Left renal cortex interstitium (tissue), 4 donors: ENCODE results near the gene SPSB1. TPM values are rescaled to one million over a fixed set of nuclear protein-coding genes. Genes with fewer than 3 reads are reported as not detected.

Experiments
- DNase-seq, 4 donors: peaks; one replicate each; pipeline ENCODE4 v3.0.0-alpha.2; 2013; ENCODE audit warnings: low read depth in 4 of 4, low spot score in 2 of 4, missing footprints in 1 of 4
- polyA plus RNA-seq, 4 donors: library from polyadenylated mRNA; unstranded; fragments of 120-200 nt; gene quantifications; one replicate each; pipeline ENCODE4 v1.2.1, GENCODE V29; 2013; ENCODE audit not compliant: insufficient read length in 4 of 4

The SPSB1 gene
- polyA plus RNA-seq, 4 donors = 11.0 to 14.0 (median 11.4) TPM

DNA sequence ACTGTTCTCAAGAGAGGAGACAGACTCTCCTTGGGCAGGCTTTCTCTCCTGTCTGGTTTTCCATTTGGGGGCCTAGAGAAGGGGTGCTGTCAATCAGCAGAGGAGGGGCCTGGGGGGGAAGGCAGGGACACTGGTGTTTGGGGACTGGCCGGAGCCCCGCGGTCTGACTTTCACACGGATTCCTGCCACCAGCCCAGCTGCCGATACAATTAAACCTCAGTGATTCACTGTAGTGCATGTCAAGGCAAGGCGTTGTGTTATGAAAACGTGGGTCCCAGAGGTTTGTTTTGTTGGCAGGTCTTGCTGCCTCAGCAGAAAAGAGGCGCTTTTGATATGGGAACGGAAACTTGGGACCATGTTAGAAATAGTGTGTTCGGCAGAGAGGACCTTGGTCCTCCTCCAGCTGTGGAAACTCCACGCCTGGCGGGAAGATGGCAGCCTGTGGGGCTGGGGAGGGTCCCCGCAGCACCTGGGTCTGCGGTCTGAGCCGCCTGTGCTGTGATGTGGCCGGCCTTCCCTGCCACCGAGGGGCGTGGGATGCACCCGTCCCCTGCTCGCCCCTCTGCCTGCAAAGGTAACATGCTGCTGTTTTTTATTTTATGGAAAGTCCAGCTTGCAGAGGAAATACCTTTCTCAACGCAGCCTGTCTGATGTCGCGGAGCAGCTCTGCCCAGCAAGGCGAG lies 47.6 kb downstream of the SPSB1 start:
- no peak for DNase-seq

- no peak for DNase-seq
Observed at GRCh38 chr1:9340864-9341263, 48.2 kb downstream of the SPSB1 start.

GRCh38 chr1:9341301-9341845 lies 48.7 kb downstream of the SPSB1 start:
- no peak for DNase-seq

- no peak for DNase-seq
Observed at GRCh38 chr1:9343269-9343668, 50.6 kb downstream of the SPSB1 start.

DNA sequence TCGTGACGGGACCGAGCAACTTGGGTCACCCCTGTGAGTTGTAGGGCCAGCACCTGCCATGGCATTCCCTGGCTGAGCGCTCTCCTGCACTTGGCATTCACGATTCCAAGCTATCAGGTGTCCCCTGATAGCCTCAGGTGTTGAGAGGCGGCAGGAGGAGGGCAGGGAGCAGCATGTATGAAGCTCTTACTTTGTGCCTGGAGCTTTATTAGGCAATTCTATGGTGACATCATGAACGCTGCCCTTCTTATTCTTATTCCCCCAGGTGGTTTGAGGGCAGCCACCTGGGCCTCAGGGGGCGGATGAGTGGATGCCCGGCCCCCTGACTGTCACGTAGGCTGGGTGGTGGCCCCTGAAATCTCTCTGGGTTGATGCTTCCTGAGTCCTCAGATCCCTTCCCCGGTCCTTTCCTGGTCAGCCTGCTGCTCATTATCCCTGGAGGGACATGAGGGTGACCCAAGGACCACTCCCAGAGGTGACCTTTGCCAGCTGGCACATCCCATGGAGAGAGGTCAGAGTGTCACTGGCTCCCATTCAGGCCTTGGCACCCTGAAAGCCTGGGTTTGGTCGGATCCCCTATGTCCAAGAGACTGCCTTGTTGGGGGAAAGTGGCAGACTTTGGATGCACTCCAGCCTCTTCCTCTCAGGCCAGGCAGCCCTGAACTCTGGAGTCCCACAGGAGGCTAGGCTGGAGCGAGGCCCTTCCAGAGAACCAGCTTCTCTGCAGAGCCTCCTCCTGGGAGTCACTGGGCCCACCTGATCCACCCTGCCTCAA lies 51.9 kb downstream of the SPSB1 start:
- DNase-seq = no peak

GRCh38 chr1:9345471-9345870 lies 52.8 kb downstream of the SPSB1 start:
- DNase-seq = no peak

DNA sequence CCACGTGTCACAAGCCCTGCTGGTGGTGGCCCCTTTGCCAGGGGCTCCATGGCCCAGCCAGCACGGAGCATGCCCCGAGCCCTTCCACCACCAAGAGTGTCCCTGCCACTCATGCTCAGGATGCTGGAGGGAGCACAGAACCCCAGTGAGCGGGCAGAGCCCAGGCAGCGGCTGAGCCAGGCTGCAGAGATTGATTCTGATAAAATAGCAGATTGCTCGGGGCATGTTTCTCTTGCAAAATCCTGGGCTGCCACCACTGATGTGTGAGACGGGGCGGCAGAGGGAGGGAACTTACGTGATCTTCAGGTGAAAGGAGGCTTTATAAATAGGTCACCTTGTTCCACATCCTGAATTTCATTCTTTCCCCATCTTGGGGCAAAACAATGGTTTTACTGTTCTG lies 53.2 kb downstream of the SPSB1 start:
- no peak for DNase-seq

DNA sequence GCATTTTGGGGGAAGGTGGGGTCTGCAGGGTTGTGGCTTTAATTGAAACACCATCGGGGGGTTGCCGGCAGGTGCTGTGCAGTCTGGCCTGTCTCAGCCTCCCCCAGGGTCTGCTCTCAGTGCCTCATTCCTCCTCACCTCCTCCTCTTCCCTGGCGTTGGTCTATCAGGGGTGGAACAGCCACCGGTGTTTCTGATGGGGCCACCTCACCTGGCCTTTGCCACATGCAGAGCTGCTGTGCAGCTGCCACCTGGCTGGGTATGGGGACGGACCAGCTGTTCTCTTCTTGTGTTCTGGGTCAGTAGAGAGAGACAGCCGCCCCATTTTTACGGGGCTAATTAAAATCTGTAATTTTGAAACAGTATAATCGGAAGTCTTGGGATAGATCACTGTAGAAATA lies 53.9 kb downstream of the SPSB1 start:
- no peak for DNase-seq

GRCh38 chr1:9347095-9347850 lies 54.6 kb downstream of the SPSB1 start:
- no peak for DNase-seq

- no peak for DNase-seq
Observed at GRCh38 chr1:9349331-9349851, 56.7 kb downstream of the SPSB1 start.

DNA sequence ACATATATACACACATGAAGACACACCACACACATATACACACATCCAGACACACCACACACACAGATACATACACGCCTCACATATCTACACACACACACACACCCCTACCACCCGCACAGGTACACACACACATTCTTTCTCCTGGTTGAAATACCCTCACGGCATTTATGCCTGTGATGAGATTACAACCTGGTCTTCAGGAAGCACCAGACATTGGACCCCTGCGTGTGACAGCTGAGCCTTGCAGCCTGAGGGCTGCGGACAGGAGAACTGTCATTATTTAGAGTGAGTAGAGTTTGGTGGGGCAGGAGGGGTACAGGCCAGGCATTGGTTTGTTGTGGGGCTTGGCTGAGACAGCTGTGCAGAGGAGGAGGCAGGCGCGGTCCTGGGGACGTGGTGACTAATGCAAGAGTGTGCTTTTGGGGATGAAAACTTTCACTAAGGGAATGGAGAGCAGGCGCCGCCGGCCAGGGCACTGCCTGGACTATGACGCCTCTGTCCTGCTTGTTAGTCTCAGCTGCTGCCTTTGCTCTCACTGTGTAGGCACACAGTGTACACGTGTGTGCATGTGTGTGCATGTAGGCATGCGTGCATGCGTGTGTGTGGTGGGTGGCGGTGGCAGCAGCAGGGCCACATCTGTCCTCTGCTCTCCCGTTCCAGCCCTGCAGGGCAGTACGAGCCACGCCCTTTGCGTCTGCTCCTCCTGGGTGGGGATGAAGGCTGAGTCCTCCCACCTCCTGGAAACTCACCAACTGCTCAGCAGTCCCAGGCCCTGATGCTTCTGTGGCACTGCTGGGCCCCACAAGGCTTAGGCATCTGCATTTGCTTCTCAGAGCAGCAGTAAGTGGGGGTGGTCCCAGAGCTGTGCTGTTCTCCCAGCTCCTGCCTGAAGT lies 57.6 kb downstream of the SPSB1 start:
- DNase-seq = no peak

DNA sequence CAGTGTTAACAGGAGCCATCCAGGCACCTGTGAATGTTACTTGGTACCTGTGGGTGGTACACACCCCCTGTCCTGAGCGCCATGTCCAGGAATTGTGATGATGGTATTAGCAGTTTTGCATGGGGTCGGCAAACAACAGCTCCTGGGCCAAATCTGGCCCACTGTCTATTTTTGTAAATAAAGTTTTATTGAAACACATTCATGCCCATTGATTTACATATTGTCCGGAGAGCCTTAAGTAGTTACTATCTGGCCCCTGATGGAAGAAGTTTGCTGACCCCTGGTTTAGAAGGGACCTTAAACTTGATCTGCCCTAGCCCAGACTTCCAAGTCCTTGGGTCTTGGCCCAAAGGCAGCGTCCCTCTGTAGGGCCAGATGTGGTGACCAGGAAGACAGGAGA lies 58.3 kb downstream of the SPSB1 start:
- no peak for DNase-seq

DNA sequence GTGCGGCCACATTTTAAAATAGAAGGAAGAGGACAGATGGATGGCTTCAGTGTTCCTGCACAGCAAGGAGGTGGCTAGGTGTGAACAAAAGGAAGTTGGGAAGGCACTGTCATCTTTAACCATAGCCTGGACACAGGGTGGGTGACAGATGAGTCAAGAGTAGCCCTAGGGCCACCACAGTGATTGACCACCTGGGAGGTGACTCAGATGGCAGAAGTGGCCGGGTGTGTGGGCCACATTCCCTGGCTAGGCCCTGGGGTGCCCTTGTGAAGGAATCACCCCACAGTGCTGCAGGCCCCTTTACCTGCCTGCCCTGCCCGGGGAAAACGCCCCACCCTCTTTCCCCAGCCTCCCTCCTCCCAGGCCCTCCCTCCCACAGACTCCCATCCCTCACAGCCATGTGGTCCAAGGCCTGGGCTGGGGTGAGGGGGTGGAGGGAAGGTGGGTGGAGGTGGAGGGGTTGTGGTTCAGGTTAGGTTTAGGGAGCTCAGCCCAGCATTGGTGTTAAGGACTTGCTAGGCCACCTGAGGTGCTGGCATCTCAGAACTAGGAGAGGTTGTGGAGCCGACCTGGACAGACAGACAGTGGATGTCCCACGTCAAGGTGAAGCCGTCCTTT lies 59.1 kb downstream of the SPSB1 start:
- DNase-seq = no peak

DNA sequence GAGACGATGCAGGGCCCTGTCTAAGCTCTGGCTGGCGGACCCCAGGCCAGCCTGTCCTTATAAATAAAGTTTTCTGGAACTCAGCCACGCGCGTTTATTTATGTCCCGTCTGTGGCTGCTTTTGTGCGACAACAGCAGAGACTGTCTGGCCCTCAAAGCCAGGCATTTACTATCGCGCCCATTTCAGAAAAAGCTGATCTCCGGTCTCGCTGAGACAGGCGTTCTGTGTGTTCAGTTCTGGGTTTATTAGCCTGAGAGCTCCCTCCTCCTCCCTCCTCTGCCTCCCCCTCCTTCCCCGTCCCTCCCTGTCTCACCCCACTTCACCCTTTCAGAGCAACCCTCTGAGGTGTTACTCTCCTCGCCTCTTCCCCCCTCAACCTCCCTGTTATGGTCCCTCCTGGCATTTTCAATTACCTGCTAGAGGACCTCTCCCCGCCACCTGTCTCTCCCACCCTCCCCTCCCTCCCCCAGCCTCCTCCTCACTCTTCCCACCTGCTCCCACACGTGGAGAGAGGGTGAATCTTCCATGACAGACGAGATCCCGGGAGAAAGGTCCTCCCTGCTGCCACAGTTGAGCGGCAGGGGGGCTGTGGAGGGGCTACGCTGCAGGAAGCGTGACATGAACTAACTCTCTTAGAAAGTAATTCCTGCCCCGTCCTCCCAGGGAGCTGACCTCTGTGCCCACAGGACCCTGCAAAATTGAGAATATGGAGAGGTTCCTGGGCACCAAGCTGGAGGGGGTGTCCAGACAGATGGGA lies 59.9 kb downstream of the SPSB1 start:
- no peak for DNase-seq

DNA sequence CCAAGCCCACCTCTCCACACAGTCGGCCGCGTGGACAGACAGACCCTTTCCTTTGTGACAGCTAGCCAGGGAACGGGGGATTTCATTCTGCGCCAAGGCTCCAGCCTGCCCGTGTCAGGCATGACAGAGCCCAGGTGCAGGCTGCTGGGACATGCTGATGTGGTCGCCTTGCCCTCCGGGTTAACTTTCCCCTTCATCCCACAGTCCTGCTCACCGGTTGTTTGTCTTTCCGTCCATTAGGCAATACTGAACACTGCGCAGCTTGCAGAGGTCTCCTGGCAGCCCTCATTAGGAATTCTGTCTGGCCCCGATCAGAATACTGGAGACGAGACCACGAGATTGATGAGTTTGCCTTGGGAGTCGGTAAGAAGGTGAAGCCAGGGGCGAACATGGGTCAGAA lies 62.8 kb downstream of the SPSB1 start:
- DNase-seq = no peak

DNA sequence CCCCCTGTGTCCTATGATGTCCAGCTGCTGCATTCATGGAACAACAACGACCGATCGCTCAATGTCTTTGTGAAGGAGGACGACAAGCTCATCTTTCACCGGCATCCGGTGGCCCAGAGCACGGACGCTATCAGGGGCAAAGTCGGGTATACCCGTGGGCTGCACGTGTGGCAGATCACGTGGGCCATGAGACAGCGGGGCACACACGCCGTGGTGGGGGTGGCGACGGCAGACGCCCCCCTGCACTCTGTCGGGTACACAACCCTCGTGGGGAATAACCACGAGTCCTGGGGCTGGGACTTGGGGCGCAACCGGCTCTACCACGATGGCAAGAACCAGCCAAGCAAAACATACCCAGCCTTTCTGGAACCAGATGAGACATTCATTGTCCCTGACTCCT lies 63.3 kb downstream of the SPSB1 start:
- no peak for DNase-seq

DNA sequence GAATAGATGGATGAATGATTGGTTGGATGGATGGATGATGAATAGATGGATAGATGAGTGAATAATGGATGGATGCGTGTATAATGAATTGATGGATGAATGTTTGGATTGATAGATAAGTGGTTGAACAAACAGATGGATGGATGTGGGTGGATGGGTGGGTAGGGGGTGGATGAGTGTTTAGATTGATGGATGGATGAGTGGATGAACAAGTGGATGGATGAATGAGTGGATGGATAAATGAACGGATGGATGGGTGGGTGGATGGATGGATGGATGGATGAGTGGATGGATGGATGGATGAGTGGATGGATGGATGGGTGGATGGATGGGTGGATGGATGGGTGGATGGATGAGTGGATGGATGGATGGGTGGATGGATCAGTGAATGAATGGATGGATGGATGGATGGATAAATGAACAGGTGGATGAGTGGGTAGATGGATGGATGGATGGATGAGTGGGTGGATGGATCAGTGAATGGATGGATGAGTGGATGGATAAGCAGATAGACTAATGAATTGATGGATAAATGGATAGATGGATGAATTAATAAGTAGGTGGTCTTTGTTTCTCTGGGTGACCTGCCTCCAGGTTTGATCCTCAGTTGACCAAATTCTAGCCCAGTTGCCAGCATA lies 64.3 kb downstream of the SPSB1 start:
- no peak for DNase-seq

- no peak for DNase-seq
Observed at GRCh38 chr1:9357958-9358357, 65.3 kb downstream of the SPSB1 start.
